Naive B cell (primary cell): ENCODE measurements around the gene CDK9. TPM values are rescaled to one million over a fixed set of nuclear protein-coding genes. Genes with fewer than 3 reads are reported as not detected.

ENCODE experiments used
- ATAC-seq, 2 donors: fragments of 150-1000 bp; cut with Tn5 transposase; 2 replicates each; pipeline ENCODE4 v1.10.0; 2021; ENCODE audit warnings: low read depth in 2 of 2, mild to moderate bottlenecking in 2 of 2, moderate library complexity in 2 of 2
- DNase-seq: peaks from one replicate; pipeline ENCODE4 v3.0.0; 2022
- H3K27ac Mint-ChIP-seq, 6 donors: one replicate each; pipeline ENCODE4 v1.8.0; 2020 to 2022; ENCODE audit warnings: mild to moderate bottlenecking in 6 of 6, mixed read lengths in 6 of 6, moderate library complexity in 5 of 6, inconsistent platforms in 2 of 6
- H3K27me3 Mint-ChIP-seq, 3 donors: one replicate each; pipeline ENCODE4 v1.8.0; 2021 to 2022; ENCODE audit warnings: mixed read lengths in 3 of 3, mild to moderate bottlenecking in 1 of 3
- H3K36me3 Mint-ChIP-seq, 2 donors: one replicate each; pipeline ENCODE4 v1.8.0; 2020 to 2022; ENCODE audit warnings: mixed read lengths in 2 of 2, inconsistent platforms in 1 of 2, mild to moderate bottlenecking in 1 of 2
- H3K4me1 Mint-ChIP-seq, 3 donors: one replicate each; pipeline ENCODE4 v1.8.0; 2020 to 2022; ENCODE audit warnings: mixed read lengths in 3 of 3, inconsistent platforms in 1 of 3, mild to moderate bottlenecking in 1 of 3, moderate library complexity in 1 of 3
- H3K4me3 Mint-ChIP-seq, 8 donors: one replicate each; pipeline ENCODE4 v1.8.0; 2020 to 2022; ENCODE audit warnings: mild to moderate bottlenecking in 8 of 8, mixed read lengths in 8 of 8, moderate library complexity in 8 of 8, inconsistent platforms in 2 of 8
- H3K9me3 Mint-ChIP-seq, 7 donors: one replicate each; pipeline ENCODE4 v1.8.0; 2020 to 2022; ENCODE audit warnings: mixed read lengths in 7 of 7, mild to moderate bottlenecking in 5 of 7, inconsistent platforms in 2 of 7, moderate library complexity in 1 of 7
- polyA plus RNA-seq, 6 donors: library from polyadenylated mRNA; unstranded; fragments of 300-500 nt; fragmentation: Illumina TruSeq; gene quantifications; one replicate each; pipeline ENCODE4 v1.2.3, GENCODE V29; 2021; ENCODE audit warnings: low read depth in 6 of 6

Gene CDK9
- polyA plus RNA-seq, 6 donors from 2014 or later, result 37.3 to 88.8 (median 43.2) TPM

GRCh38 chr9:127837346-127837745 lies 51.5 kb downstream of the CDK9 start:
- peak overlapping the region in 1 of 6 donors; percentile 54 for H3K27ac Mint-ChIP-seq
- ATAC-seq, result no peak
- no peak overlapping the region for H3K4me3 Mint-ChIP-seq
- no peak for DNase-seq
- H3K4me1 Mint-ChIP-seq, result peaks cover 14 to 21% (median 16%) of the 10 kb centered on the region in 3 donors
- H3K9me3 Mint-ChIP-seq, result no peaks in the 10 kb centered on the region
- no peaks in the 10 kb centered on the region for H3K27me3 Mint-ChIP-seq
- peaks cover 0 to 12% of the 10 kb centered on the region in 2 donors for H3K36me3 Mint-ChIP-seq

DNA sequence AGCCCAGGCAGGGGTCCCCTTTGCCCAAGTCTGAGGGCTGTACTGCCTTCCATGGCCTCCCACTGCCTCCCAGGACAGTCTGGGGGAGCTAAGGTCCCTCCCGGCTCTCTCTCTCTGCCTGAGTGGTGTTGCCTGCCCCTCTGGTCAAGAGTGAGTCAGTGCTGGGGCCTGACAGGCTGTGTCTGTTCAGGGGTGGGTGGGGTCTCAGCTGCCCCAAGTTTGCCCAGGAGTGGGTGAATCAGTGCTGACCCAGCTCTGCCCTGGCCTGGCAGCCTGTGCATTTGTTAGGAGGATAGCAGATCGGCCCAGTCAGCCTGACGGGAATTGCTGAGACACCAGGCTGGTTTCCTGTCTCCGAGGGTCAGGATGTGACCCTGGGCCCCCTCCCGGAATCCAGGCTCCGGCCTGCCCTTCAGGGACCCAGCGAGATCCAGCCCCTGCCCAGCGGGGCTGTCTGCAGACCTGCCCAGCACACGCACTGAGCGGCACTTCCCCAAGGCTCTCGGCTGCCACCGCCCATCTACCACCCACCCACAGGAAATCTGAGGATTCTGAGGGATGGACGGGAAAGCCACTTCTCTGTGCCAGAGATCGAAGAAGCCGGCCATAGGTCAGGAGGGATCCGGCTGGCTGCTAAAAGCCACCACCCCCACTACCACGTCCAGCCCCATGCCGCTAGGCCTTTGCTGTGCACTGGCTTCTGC lies 52.7 kb downstream of the CDK9 start:
- Mint-ChIP-seq H3K4me1 (peaks cover 13 to 21% (median 14%) of the 10 kb centered on the region in 3 donors), H3K36me3 (peaks cover 0 to 12% of the 10 kb centered on the region in 2 donors), H3K27me3 (no peaks in the 10 kb centered on the region), H3K27ac (no peak overlapping the region), H3K4me3 (no peak overlapping the region), H3K9me3 (no peaks in the 10 kb centered on the region)
- no peak for ATAC-seq
- DNase-seq, result no peak

Other genes starting within 250 kb of the CDK9 start
- gene STXBP1, start 173.8 kb upstream of the CDK9 start, polyA plus RNA-seq, result under 1 TPM in 1 of 6 donors, not detected in 5; 0.31 TPM
- under 1 TPM in 3 of 6 donors, not detected in 3; 0.13 to 0.46 (median 0.40) TPM for gene CFAP157, start 79.0 kb upstream of the CDK9 start, polyA plus RNA-seq
- 10 to 100 TPM in 3 of 6 donors, 1 to 10 TPM in 3; 7.0 to 25.2 (median 10.5) TPM for gene PTRH1, start 70.4 kb upstream of the CDK9 start, polyA plus RNA-seq
- gene TTC16, start 70.0 kb upstream of the CDK9 start, polyA plus RNA-seq, result under 1 TPM in 1 of 6 donors, not detected in 5; 0.66 TPM
- 10 to 100 TPM; 24.9 to 40.0 (median 27.3) TPM for gene TOR2A, start 50.7 kb upstream of the CDK9 start, polyA plus RNA-seq
- gene SH2D3C, start 7.4 kb upstream of the CDK9 start, polyA plus RNA-seq, result 10 to 100 TPM; 29.8 to 87.0 (median 34.7) TPM
- 10 to 100 TPM; 52.2 to 78.0 (median 59.1) TPM for gene FPGS, start 16.8 kb downstream of the CDK9 start, polyA plus RNA-seq
- gene ENG, start 68.6 kb downstream of the CDK9 start, polyA plus RNA-seq, result 1 to 10 TPM in 5 of 6 donors, not detected in 1; 3.5 to 8.2 (median 5.8) TPM
- gene AK1, start 91.6 kb downstream of the CDK9 start, polyA plus RNA-seq, result not detected
- 10 to 100 TPM; 17.2 to 27.8 (median 19.8) TPM for gene ST6GALNAC6, start 113.6 kb downstream of the CDK9 start, polyA plus RNA-seq
- gene ST6GALNAC4, start 131.0 kb downstream of the CDK9 start, polyA plus RNA-seq, result 10 to 100 TPM; 19.7 to 36.6 (median 25.0) TPM
- 1 to 10 TPM in 1 of 6 donors, under 1 TPM in 1, not detected in 4; 0.73 to 1.0 TPM for gene PIP5KL1, start 144.7 kb downstream of the CDK9 start, polyA plus RNA-seq
- 10 to 100 TPM; 46.3 to 78.7 (median 54.2) TPM for gene DPM2, start 151.8 kb downstream of the CDK9 start, polyA plus RNA-seq
- gene EEIG1, start 195.0 kb downstream of the CDK9 start, polyA plus RNA-seq, result 10 to 100 TPM; 12.3 to 36.9 (median 21.6) TPM